Heart left ventricle (tissue), 13 donors: Measurements from ENCODE around the gene ZNF528.

Experiments
- POLR2A ChIP-seq, 2 donors: fragments of 450-650 bp; IDR thresholded peaks; one replicate each; pipeline ENCODE4 v1.6.1; 2017; ENCODE audit warnings: antibody characterized with exemption in 2 of 2, mild to moderate bottlenecking in 2 of 2, moderate library complexity in 2 of 2
- TF ChIP-seq, protein P1 (sequence below), 12 donors: fragments of 200-600 bp; sonication (generic) in 4 of 12; IDR thresholded peaks; one replicate each; pipeline versions ENCODE4 v1.5.0 to v1.8.0; 2018 to 2022; ENCODE audit warnings: antibody characterized with exemption in 12 of 12, mild to moderate bottlenecking in 5 of 12
- donor health status: ischemic (EF 13 %, LVEDD 7.1; RV severe dilation, severe dysfunction).
- donor health status: DM: no; HTN: yes; CAD: no.
- donor health status: DM: no; HTN: no; CAD: no.
- donor health status: ischemic (EF 25% LVEDD 6.9; RV normal size, moderate dysfunction).
- donor health status: ischemic (EF 25% LVEDD 5.7; RV mildly dilated, moderate dysfunction).
- donor health status: ischemic (EF 35%, LVEDD 5.7; RV mildly dilated, moderate dysfunction).
- donor health status: nonischemic (EF 11% LVEDD 7.7; RV severe dilation, severe dysfunction).
- donor health status: DM: yes; HTN: yes; CAD: no.
- donor health status: PGD.
- donor health status: ischemic (EF 29% LVEDD 5.4; RV normal size, mild dysfunction).
- donor health status: nonischemic (EF 23%, LVEDD 6.1; RV moderate dilation, normal function).

DNA sequence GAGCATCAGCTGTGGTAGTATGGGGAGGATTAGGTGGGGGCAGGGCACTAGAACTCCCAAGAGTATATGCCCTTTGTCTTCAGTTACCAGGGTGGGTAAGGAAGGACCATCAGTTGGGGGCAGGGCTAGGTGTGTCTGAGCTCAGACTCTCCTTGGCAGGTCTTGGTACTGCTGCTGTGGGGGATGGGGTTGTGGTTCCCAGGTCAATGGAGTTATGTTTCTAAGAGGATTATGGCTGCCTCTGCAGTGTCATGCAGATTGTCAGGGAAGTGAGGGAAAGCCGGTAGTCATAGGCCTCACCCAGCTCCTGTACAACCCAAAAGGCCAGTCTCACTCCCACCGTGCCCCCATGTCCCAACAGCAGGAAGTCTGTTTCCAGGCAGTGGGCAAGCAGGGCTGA is 46.9 kb downstream of the ZNF528 start:
- no peak for TF ChIP-seq POLR2A (IDR thresholded peaks at IDR 0.05)
- TF ChIP-seq, protein P1, sequence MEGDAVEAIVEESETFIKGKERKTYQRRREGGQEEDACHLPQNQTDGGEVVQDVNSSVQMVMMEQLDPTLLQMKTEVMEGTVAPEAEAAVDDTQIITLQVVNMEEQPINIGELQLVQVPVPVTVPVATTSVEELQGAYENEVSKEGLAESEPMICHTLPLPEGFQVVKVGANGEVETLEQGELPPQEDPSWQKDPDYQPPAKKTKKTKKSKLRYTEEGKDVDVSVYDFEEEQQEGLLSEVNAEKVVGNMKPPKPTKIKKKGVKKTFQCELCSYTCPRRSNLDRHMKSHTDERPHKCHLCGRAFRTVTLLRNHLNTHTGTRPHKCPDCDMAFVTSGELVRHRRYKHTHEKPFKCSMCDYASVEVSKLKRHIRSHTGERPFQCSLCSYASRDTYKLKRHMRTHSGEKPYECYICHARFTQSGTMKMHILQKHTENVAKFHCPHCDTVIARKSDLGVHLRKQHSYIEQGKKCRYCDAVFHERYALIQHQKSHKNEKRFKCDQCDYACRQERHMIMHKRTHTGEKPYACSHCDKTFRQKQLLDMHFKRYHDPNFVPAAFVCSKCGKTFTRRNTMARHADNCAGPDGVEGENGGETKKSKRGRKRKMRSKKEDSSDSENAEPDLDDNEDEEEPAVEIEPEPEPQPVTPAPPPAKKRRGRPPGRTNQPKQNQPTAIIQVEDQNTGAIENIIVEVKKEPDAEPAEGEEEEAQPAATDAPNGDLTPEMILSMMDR (IDR thresholded peaks at IDR 0.05) = no peak
